Activated CD8-positive, alpha-beta memory T cell treated with anti-CD3 and anti-CD28 coated beads, Interleukin-2, amount 50 U/mL, for 1 hour (primary cell): ENCODE results near the gene MRPS21.

Experiments used
- DNase-seq: peaks from one replicate; pipeline ENCODE4 v3.0.0-alpha.2; 2020; ENCODE audit errors: extremely low read depth

Gene MRPS21

GRCh38 chr1:150293433-150294253 is at the start of gene MRPS21:
MRPS21 (plus strand) TSS chr1:150293861; CDS start chr1:150294367, 506 bp downstream.
- DNase-seq = peak; percentile 73

- DNase-seq = no peak
Observed at GRCh38 chr1:150249936-150250335, 43.7 kb upstream of the MRPS21 start.

GRCh38 chr1:150256198-150256553 is 37.5 kb upstream of the MRPS21 start:
- no peak for DNase-seq

GRCh38 chr1:150256554-150257341 is 36.9 kb upstream of the MRPS21 start:
- no peak for DNase-seq

- DNase-seq = no peak
Observed at GRCh38 chr1:150257624-150258585, 35.8 kb upstream of the MRPS21 start, which contains the start of gene CA14. CA14 (plus strand) TSS chr1:150257774; CDS start chr1:150258129, 355 bp downstream.

GRCh38 chr1:150259217-150259616 is 34.4 kb upstream of the MRPS21 start:
- DNase-seq = no peak

GRCh38 chr1:150259758-150260669 is 33.6 kb upstream of the MRPS21 start:
- no peak for DNase-seq

GRCh38 chr1:150261367-150261766 is 32.3 kb upstream of the MRPS21 start:
- no peak for DNase-seq

- DNase-seq = no peak
Observed at GRCh38 chr1:150262388-150263320, 31.0 kb upstream of the MRPS21 start.

GRCh38 chr1:150263549-150263948 is 30.1 kb upstream of the MRPS21 start:
- DNase-seq = no peak

GRCh38 chr1:150267896-150268295 is 25.8 kb upstream of the MRPS21 start:
- no peak for DNase-seq

GRCh38 chr1:150268340-150268704 is 25.3 kb upstream of the MRPS21 start:
- DNase-seq = no peak

- peak; percentile 82 for DNase-seq
Observed at GRCh38 chr1:150268705-150269403, 24.8 kb upstream of the MRPS21 start, which contains the start of gene APH1A. APH1A (minus strand) TSS chr1:150269016; CDS start chr1:150268810, 206 bp downstream.

- DNase-seq = no peak
Observed at GRCh38 chr1:150269451-150269850, 24.2 kb upstream of the MRPS21 start.

GRCh38 chr1:150271291-150271959 is 22.2 kb upstream of the MRPS21 start:
- no peak for DNase-seq

- no peak for DNase-seq
Observed at GRCh38 chr1:150273311-150273710, 20.4 kb upstream of the MRPS21 start.

GRCh38 chr1:150280138-150280707 is 13.4 kb upstream of the MRPS21 start:
- DNase-seq = no peak

- DNase-seq = no peak
Observed at GRCh38 chr1:150281221-150281757, 12.4 kb upstream of the MRPS21 start.
